IMR-90 (cell line): ENCODE results near the gene ANKRD44. TPM values are rescaled to one million over a fixed set of nuclear protein-coding genes. Genes with fewer than 3 reads are reported as not detected.

Experiments
- ATAC-seq: fragments of 200-7000 bp; cut with Tn5 transposase; 2 replicates; pipeline ENCODE4 v1.9.1; 2020; ENCODE audit warnings: low read depth, mild to moderate bottlenecking, moderate library complexity
- BruUV-seq: library from RNA; stranded (reverse); fragments of 400-500 nt; replicated peaks from 2 replicates; lab custom pipeline; 2021; lab: Mats Ljungman, UMichigan
- CTCF ChIA-PET: fragments of 300-600 bp; formaldehyde crosslinking; extraction: SDS; loops from one replicate; lab custom pipeline; 2021; ENCODE audit warnings: antibody characterized with exemption; lab: Yijun Ruan, JAX
- POLR2A ChIA-PET: fragments of 300-600 bp; sonication (Branson Sonifier 250); formaldehyde crosslinking; loops from one replicate; lab custom pipeline; 2022; ENCODE audit warnings: antibody characterized with exemption; ENCODE audit not compliant: unreplicated experiment; lab: Charles Lee
- DNase-seq: peaks from one replicate; pipeline ENCODE4 v3.0.0; 2013
- H2AFZ ChIP-seq: replicated peaks from 2 replicates; pipeline ENCODE3; 2013; ENCODE audit warnings: low read length, mild to moderate bottlenecking; ENCODE audit not compliant: poor library complexity
- H2AK5ac ChIP-seq: 2 replicates; pipeline ENCODE4 v1.6.1; 2013; ENCODE audit warnings: low read depth, low read length, inconsistent platforms
- H2AK9ac ChIP-seq: replicated peaks from 2 replicates; pipeline ENCODE3; 2013; ENCODE audit warnings: mild to moderate bottlenecking, low read depth, low read length, moderate library complexity; ENCODE audit not compliant: poor library complexity
- H2BK120ac ChIP-seq: 2 replicates; pipeline ENCODE4 v1.6.1; 2013; ENCODE audit warnings: low read depth, low read length, inconsistent platforms
- H2BK15ac ChIP-seq: 3 replicates; pipeline ENCODE4 v1.6.1; 2013; ENCODE audit warnings: low read depth, low read length, inconsistent platforms
- H2BK20ac ChIP-seq: 2 replicates; pipeline ENCODE4 v1.6.1; 2013; ENCODE audit warnings: low read depth, mild to moderate bottlenecking, inconsistent platforms, low read length, moderate library complexity
- H2BK5ac ChIP-seq: 2 replicates; pipeline ENCODE4 v1.6.1; 2013; ENCODE audit warnings: mild to moderate bottlenecking, low read depth, low read length, inconsistent platforms; ENCODE audit not compliant: poor library complexity, severe bottlenecking
- H3K14ac ChIP-seq: replicated peaks from 2 replicates; pipeline ENCODE4 v1.6.1; 2013; ENCODE audit warnings: low read depth, low read length, inconsistent platforms
- H3K18ac ChIP-seq: 2 replicates; pipeline ENCODE4 v1.6.1; 2013; ENCODE audit warnings: low read depth, low read length, control low read depth
- H3K23ac ChIP-seq: 2 replicates; pipeline ENCODE4 v1.6.1; 2013; ENCODE audit warnings: low read depth, low read length, inconsistent platforms
- H3K27ac ChIP-seq: 2 replicates; pipeline ENCODE4 v1.5.1; 2013; ENCODE audit warnings: mild to moderate bottlenecking, control low read depth, low read length; ENCODE audit not compliant: insufficient read depth
- H3K27me3 ChIP-seq: 2 replicates; pipeline ENCODE4 v1.6.1; 2013; ENCODE audit warnings: low read length; ENCODE audit not compliant: control insufficient read depth, insufficient read depth
- H3K36me3 ChIP-seq: 2 replicates; pipeline ENCODE4 v1.6.1; 2013; ENCODE audit warnings: low read length, mixed read lengths; ENCODE audit not compliant: control insufficient read depth, insufficient read depth
- H3K4ac ChIP-seq: 2 replicates; pipeline ENCODE4 v1.6.1; 2013; ENCODE audit warnings: low read depth, low read length, inconsistent platforms
- H3K4me1 ChIP-seq: 2 replicates; pipeline ENCODE4 v1.6.1; 2013; ENCODE audit warnings: low read length, mixed read lengths; ENCODE audit not compliant: control insufficient read depth, insufficient read depth
- H3K4me2 ChIP-seq: 2 replicates; pipeline ENCODE4 v1.6.1; 2013; ENCODE audit warnings: low read depth, mild to moderate bottlenecking, control low read depth, low read length, moderate library complexity
- H3K4me3 ChIP-seq: 2 replicates; pipeline ENCODE4 v1.5.1; 2013; ENCODE audit warnings: low read depth, mild to moderate bottlenecking, control low read depth, low read length, moderate library complexity; ENCODE audit not compliant: insufficient read depth
- H3K56ac ChIP-seq: 2 replicates; pipeline ENCODE4 v1.6.1; 2013; ENCODE audit warnings: low read length, inconsistent platforms; ENCODE audit not compliant: insufficient read depth; ENCODE audit errors: extremely low read depth
- H3K79me1 ChIP-seq, 2 experiments: 2 replicates each; pipeline ENCODE4 v1.6.1; 2013; ENCODE audit warnings: low read length in 2 of 2, inconsistent platforms in 1 of 2, low read depth in 1 of 2
- H3K9ac ChIP-seq: 2 replicates; pipeline ENCODE4 v1.6.1; 2013; ENCODE audit warnings: low read depth, low read length, control low read depth
- H3K9me1 ChIP-seq: 2 replicates; pipeline ENCODE4 v1.6.1; 2013; ENCODE audit warnings: low read length, inconsistent platforms; ENCODE audit not compliant: insufficient read depth
- H3K9me3 ChIP-seq: 2 replicates; pipeline ENCODE4 v1.6.1; 2013; ENCODE audit warnings: low read length; ENCODE audit not compliant: control insufficient read depth, insufficient read depth
- H4K20me1 ChIP-seq: 2 replicates; pipeline ENCODE4 v1.6.1; 2013; ENCODE audit warnings: low read length, inconsistent platforms; ENCODE audit not compliant: insufficient read depth
- H4K5ac ChIP-seq: 2 replicates; pipeline ENCODE4 v1.6.1; 2013; ENCODE audit warnings: mild to moderate bottlenecking, low read depth, low read length, control low read depth
- H4K8ac ChIP-seq, 2 experiments: 2 replicates each; pipeline ENCODE4 v1.6.1; 2013; ENCODE audit warnings: low read depth in 2 of 2, low read length in 2 of 2, control low read depth in 1 of 2, inconsistent platforms in 1 of 2
- H4K91ac ChIP-seq: 2 replicates; pipeline ENCODE4 v1.6.1; 2013; ENCODE audit warnings: low read depth, low read length, inconsistent platforms; ENCODE audit not compliant: insufficient read depth
- FOS ChIP-seq: fragments of 150-350 bp; IDR thresholded peaks from 2 replicates; pipeline ENCODE4 v1.6.1; 2016; ENCODE audit warnings: low read depth, low read length
- RCOR1 ChIP-seq: IDR thresholded peaks from 2 replicates; pipeline ENCODE4 v1.6.1; 2012; ENCODE audit warnings: mild to moderate bottlenecking, low read length, improper control_type of control experiment; ENCODE audit not compliant: insufficient replicate concordance
- WGBS, 2 experiments: methylation state at CpG; one replicate each; pipeline versions ENCODE4 v1.1.5 to v1.1.7; 2013; ENCODE audit warnings: missing lambda C conversion rate in 2 of 2; ENCODE audit not compliant: insufficient read length in 1 of 2; ENCODE audit errors: extremely low coverage in 2 of 2; 5-methylcytosine and 5-hydroxymethylcytosine counted together
- dilution Hi-C: fragments of 300-500 bp; cut with HindIII; formaldehyde crosslinking; loops from one replicate; pipeline ENCODE4 v1.14.3; 2018; ENCODE audit warnings: low sequenced_read_pairs; ENCODE audit not compliant: unreplicated experiment
- in situ Hi-C: fragments of 300-500 bp; cut with MboI; formaldehyde crosslinking; loops from 3 replicates; pipeline ENCODE4 v1.14.3; 2019; ENCODE audit warnings: low sequenced_read_pairs, inconsistent platforms, mixed read lengths
- intact Hi-C: fragments of 100-400 bp; cut with micrococcal nuclease; formaldehyde crosslinking; loops from 2 replicates; pipeline ENCODE4 v1.10.0; 2022
- polyA plus RNA-seq, 3 experiments: library from polyadenylated mRNA; depleted of rRNA; stranded (reverse); fragments of >200 nt; gene quantifications; 2 replicates each; pipeline ENCODE4 v1.2.3, GENCODE V29; 2012; ENCODE audit warnings: low replicate concordance in 1 of 3
- total RNA-seq: library from RNA; depleted of rRNA; stranded (reverse); fragments of >200 nt; gene quantifications from 2 replicates; pipeline ENCODE4 v1.2.3, GENCODE V29; 2012

The ANKRD44 gene
- total and polyA plus RNA-seq, 2 of the 4 experiments (the other 2 are of a cell fraction): 5.2 to 15.6 TPM

DNA sequence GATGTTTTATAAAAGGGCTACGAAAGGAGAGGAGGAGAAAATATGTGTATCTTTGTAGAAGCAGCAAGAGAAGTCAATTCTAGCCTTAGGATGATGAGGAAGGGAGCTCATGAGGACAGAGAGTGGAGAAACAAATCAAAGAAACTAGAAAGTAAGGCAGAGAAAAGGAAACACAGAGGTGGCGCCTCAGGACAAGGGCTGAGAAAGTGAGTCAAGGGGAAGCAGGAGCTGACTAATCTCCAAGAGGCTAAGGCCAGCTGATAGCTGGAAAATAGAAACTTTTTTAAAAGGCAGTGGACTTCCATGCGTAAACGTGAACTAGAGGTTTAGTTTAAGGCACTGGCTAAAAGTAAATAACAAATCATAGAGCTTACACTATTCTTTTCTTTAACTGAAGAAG is 173.3 kb downstream of the ANKRD44 start:
- Histone ChIP-seq H3K27ac (no peak overlapping the region), H3K14ac (peak overlapping the region; percentile 5), H2AK5ac (peak overlapping the region; percentile 90; the same call in 1 of the 2 replicates), H4K20me1 (no peaks in the 10 kb centered on the region), H2BK120ac (peak overlapping the region; percentile 76), H3K4me2 (peak overlapping the region; percentile 54; the same call in 1 of the 2 replicates), H3K23ac (peak overlapping the region; percentile 6; the same call in 1 of the 2 replicates), H2BK15ac (peak overlapping the region; percentile 23; the same call in 1 of the 3 replicates), H4K5ac (peak overlapping the region; percentile 60; the same call in 1 of the 2 replicates), H3K56ac (peak overlapping the region; percentile 24; the same call in 1 of the 2 replicates), H2BK5ac (peak overlapping the region; percentile 25), H3K4ac (peak overlapping the region; percentile 65; the same call in 1 of the 2 replicates), H4K91ac (peak overlapping the region; percentile 63; the same call in 1 of the 2 replicates), H3K79me1 (no peaks in the 10 kb centered on the region), H2AK9ac (no peak overlapping the region), H3K4me3 (no peak overlapping the region), H3K27me3 (no peaks in the 10 kb centered on the region), H3K9me3 (no peaks in the 10 kb centered on the region), H3K9ac (no peak overlapping the region), H3K18ac (peak overlapping the region; percentile 74; the same call in 1 of the 2 replicates), H2BK20ac (peak overlapping the region; percentile 64; the same call in 1 of the 2 replicates), H3K9me1 (peaks cover 3% of the 10 kb centered on the region), H3K36me3 (no peaks in the 10 kb centered on the region), H4K8ac (peak overlapping the region in 1 of 2 experiments; percentile 47; a peak in 1 of 4 replicates), H3K4me1 (peaks cover 9% of the 10 kb centered on the region), H2AFZ (no peak overlapping the region)
- intact Hi-C loops: no loop called here
- ChIA-PET CTCF (interaction anchor here (1.1 to 1.7 kb wide), 3 partner anchors 15 to 23 kb away, joined by 3 to 10 read pairs (median 4); no protein-coding TSS in a partner anchor), POLR2A (no interaction called here)
- dilution Hi-C loops: no loop called here
- ATAC-seq (peak; percentile 88), DNase-seq (peak; percentile 77)
- WGBS, 2 experiments: 50% methylated on average over 2 of the region's 4 CpGs; no CpG with 5 or more reads in 1 of the 2 experiments
- in situ Hi-C loops: no loop called here
- 0 out of 2 replicates have a peak, but pooled peaks have one; percentile 32 for TF ChIP-seq FOS
- TF ChIP-seq RCOR1: no peak
- no TSS peak for BruUV-seq
